Measurements from ENCODE around the gene SNX19. TPM values are rescaled to one million over a fixed set of nuclear protein-coding genes. Genes with fewer than 3 reads are reported as not detected.
A peak's percentile ranks its signal among the peaks of the same experiment; 100 is the strongest.

The SNX19 gene
- total and polyA plus RNA-seq, 5 donors, result 17.3 to 59.5 (median 44.9) TPM

- WGBS, result 89% methylated on average over 2 of the region's 2 CpGs
- H3K27ac ChIP-seq (ENCODE audit: low read length), result no peak overlapping the region
Observed at GRCh38 chr11:130890039-130890745, 26.1 kb downstream of the SNX19 start.

GRCh38 chr11:130888790-130889189 lies 27.5 kb downstream of the SNX19 start:
- no peak for ATAC-seq
- H3K4me1 ChIP-seq (ENCODE audit: control insufficient read depth, insufficient read depth, low read length), result peaks cover 6% of the 10 kb centered on the region
- WGBS, result 87% methylated on average over 3 of the region's 3 CpGs

More at GRCh38 chr11:130890039-130890745, 26.1 kb downstream of the SNX19 start:
- ATAC-seq, result no peak
- intact Hi-C loops (cut with DNase I), result loop anchor here (5.0 to 10.0 kb wide), 3 partner anchors 455 to 675 kb away; no protein-coding TSS in a partner anchor
- no peak for DNase-seq
- Histone ChIP-seq H3K4me1 (ENCODE audit: control insufficient read depth, insufficient read depth, low read length) (peaks cover 6% of the 10 kb centered on the region), H3K4me3 (ENCODE audit: low read length) (no peak overlapping the region), H3K9me3 (ENCODE audit: control insufficient read depth, low read length) (no peaks in the 10 kb centered on the region), H3K27me3 (ENCODE audit: control insufficient read depth, insufficient read depth) (no peaks in the 10 kb centered on the region)

GRCh38 chr11:130886704-130887103 lies 29.6 kb downstream of the SNX19 start:
- peak overlapping the region; percentile 73 for H3K27ac ChIP-seq (ENCODE audit: low read length)
- H3K4me1 ChIP-seq (ENCODE audit: control insufficient read depth, insufficient read depth, low read length), result peaks cover 6% of the 10 kb centered on the region
- ATAC-seq, result peak; percentile 38 to 84
- 55% methylated on average over 2 of the region's 2 CpGs for WGBS
- no peak overlapping the region for H3K4me3 ChIP-seq (ENCODE audit: low read length)
- no peak for DNase-seq
- intact Hi-C loops (cut with DNase I), result no loop called here
- no peaks in the 10 kb centered on the region for H3K27me3 ChIP-seq (ENCODE audit: control insufficient read depth, insufficient read depth)
- no peaks in the 10 kb centered on the region for H3K9me3 ChIP-seq (ENCODE audit: control insufficient read depth, low read length)

More at GRCh38 chr11:130888790-130889189, 27.5 kb downstream of the SNX19 start:
- H3K9me3 ChIP-seq (ENCODE audit: control insufficient read depth, low read length), result no peaks in the 10 kb centered on the region
- no peak for DNase-seq
- no peak overlapping the region for H3K4me3 ChIP-seq (ENCODE audit: low read length)
- intact Hi-C loops (cut with DNase I), result no loop called here
- H3K27ac ChIP-seq (ENCODE audit: low read length), result no peak overlapping the region
- no peaks in the 10 kb centered on the region for H3K27me3 ChIP-seq (ENCODE audit: control insufficient read depth, insufficient read depth)

GRCh38 chr11:130882138-130882551 lies 34.1 kb downstream of the SNX19 start:
- ATAC-seq (peak; percentile 43 to 86), DNase-seq (peak in 2 of 3 donors; percentile 59 to 70)
- Histone ChIP-seq H3K9me3 (ENCODE audit: control insufficient read depth, low read length) (no peaks in the 10 kb centered on the region), H3K27me3 (ENCODE audit: control insufficient read depth, insufficient read depth) (no peaks in the 10 kb centered on the region), H3K4me1 (ENCODE audit: control insufficient read depth, insufficient read depth, low read length) (peaks cover 3% of the 10 kb centered on the region), H3K4me3 (ENCODE audit: low read length) (no peak overlapping the region), H3K27ac (ENCODE audit: low read length) (peak overlapping the region; percentile 24)
- 39% methylated on average over 5 of the region's 5 CpGs for WGBS
- intact Hi-C loops (cut with DNase I), result no loop called here

GRCh38 chr11:130881475-130882137 lies 34.7 kb downstream of the SNX19 start:
- DNase-seq, result no peak
- H3K4me3 ChIP-seq (ENCODE audit: low read length), result no peak overlapping the region
- no peaks in the 10 kb centered on the region for H3K27me3 ChIP-seq (ENCODE audit: control insufficient read depth, insufficient read depth)
- intact Hi-C loops (cut with DNase I), result no loop called here
- no peaks in the 10 kb centered on the region for H3K9me3 ChIP-seq (ENCODE audit: control insufficient read depth, low read length)
- peaks cover under 1% of the 10 kb centered on the region for H3K4me1 ChIP-seq (ENCODE audit: control insufficient read depth, insufficient read depth, low read length)
- peak overlapping the region; percentile 24 for H3K27ac ChIP-seq (ENCODE audit: low read length)
- WGBS, result 82% methylated on average over 7 of the region's 7 CpGs
- ATAC-seq, result no peak

DNA sequence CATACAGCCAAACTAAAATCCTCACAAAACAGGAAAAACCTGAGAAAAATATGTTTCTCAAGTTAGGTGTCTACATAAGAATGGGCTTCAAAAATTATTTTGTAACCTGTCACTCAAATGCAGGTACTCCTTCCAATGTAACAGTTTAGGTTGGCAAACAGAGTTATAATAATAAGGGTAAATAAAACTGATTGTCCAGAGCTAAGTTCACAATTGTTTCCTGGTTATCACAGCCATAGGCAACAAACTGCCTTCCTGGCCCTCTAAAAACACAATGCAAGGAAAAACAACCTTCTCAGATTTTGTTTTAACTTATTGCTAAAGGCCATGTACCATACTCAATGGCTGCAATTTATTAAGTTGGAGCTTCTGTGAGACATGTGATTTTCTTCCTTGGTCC lies 36.4 kb downstream of the SNX19 start:
- intact Hi-C loops (cut with DNase I), result no loop called here
- DNase-seq (no peak), ATAC-seq (no peak)
- H3K27ac ChIP-seq (ENCODE audit: low read length), result no peak overlapping the region
- H3K27me3 ChIP-seq (ENCODE audit: control insufficient read depth, insufficient read depth), result no peaks in the 10 kb centered on the region
- no peaks in the 10 kb centered on the region for H3K4me1 ChIP-seq (ENCODE audit: control insufficient read depth, insufficient read depth, low read length)
- H3K4me3 ChIP-seq (ENCODE audit: low read length), result no peak overlapping the region
- H3K9me3 ChIP-seq (ENCODE audit: control insufficient read depth, low read length), result no peaks in the 10 kb centered on the region

DNA sequence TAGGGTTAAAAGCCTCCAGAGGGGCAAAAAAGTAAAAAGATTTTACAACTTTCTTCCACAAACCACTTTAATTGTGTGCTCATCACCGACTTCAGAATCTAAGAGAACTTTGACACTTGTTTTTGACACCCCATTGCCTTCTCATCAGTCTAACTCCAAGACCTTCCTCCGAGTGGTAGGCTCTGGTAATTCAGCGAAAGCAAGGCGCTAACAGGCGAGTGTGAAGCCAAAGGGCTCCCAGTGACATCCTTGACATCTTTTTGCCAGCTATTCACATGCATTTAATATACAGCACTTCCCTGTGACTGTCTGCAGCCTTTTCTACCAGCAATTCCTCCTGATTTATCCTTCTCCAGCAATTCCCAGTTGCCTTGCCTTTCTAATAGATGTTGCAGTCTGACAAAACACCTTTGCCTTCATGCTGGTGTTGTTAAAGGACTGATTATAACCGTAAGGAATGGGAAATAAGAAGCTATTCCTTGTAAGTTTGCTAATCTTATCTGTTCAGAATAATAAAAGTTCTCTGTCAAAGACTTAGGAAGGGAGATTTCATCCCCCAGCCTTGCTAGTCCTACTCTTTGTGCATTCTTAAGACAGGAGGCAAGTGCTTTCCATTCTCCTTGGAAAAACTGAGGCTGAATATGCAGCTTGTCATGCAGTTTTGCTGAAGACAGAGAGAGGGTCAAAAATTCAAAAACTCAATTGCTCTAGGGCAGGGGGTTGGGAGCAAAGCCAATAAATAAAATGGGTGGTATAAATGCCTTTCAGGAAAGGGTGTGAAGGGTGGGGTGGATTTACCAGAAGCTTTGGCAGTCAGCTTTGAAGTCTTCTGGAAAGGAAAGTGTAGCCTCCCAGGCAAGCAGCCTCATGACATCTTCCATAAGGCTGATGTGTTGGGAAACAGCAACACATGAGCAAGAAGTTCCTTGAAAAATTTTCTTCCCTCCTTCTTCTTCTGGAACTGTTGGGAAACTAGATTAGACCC lies 39.1 kb downstream of the SNX19 start:
- intact Hi-C loops (cut with DNase I), result no loop called here
- Histone ChIP-seq H3K27me3 (ENCODE audit: control insufficient read depth, insufficient read depth) (no peaks in the 10 kb centered on the region), H3K4me1 (ENCODE audit: control insufficient read depth, insufficient read depth, low read length) (peaks cover 3% of the 10 kb centered on the region), H3K27ac (ENCODE audit: low read length) (peak overlapping the region; percentile 43), H3K4me3 (ENCODE audit: low read length) (no peak overlapping the region), H3K9me3 (ENCODE audit: control insufficient read depth, low read length) (no peaks in the 10 kb centered on the region)
- ATAC-seq, result peak; percentile 55 to 93
- 66% methylated on average over 6 of the region's 6 CpGs for WGBS
- no peak for DNase-seq

DNA sequence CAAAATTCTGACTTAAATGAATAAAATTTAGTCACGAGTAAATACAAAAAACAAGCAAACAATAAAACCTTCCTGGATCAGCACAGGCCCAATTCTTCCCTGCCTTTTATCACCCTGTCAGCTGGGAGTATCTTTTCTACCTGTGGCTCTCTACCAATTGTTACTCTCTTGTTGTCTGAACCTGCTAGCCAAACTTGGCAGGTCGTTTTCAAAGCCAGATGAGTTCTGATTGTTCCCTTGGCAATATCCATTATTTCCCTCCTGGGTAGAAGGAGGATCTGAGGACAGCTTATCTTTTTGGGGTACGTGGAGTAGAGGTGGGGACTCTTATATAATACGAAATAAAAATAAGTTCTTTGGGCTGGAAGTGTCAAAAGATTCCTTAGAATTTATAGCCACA lies 40.2 kb downstream of the SNX19 start:
- DNase-seq, result no peak
- WGBS, result 56% methylated on average over 4 of the region's 4 CpGs
- Histone ChIP-seq H3K27ac (ENCODE audit: low read length) (no peak overlapping the region), H3K4me3 (ENCODE audit: low read length) (no peak overlapping the region), H3K27me3 (ENCODE audit: control insufficient read depth, insufficient read depth) (no peaks in the 10 kb centered on the region), H3K4me1 (ENCODE audit: control insufficient read depth, insufficient read depth, low read length) (peaks cover 7% of the 10 kb centered on the region), H3K9me3 (ENCODE audit: control insufficient read depth, low read length) (no peaks in the 10 kb centered on the region)
- no peak for ATAC-seq
- intact Hi-C loops (cut with DNase I), result no loop called here

GRCh38 chr11:130874955-130875531 lies 41.2 kb downstream of the SNX19 start:
- DNase-seq, result no peak
- WGBS, result 85% methylated on average over 7 of the region's 7 CpGs
- intact Hi-C loops (cut with DNase I), result no loop called here
- no peaks in the 10 kb centered on the region for H3K9me3 ChIP-seq (ENCODE audit: control insufficient read depth, low read length)
- peaks cover 7% of the 10 kb centered on the region for H3K4me1 ChIP-seq (ENCODE audit: control insufficient read depth, insufficient read depth, low read length)
- H3K27me3 ChIP-seq (ENCODE audit: control insufficient read depth, insufficient read depth), result no peaks in the 10 kb centered on the region
- no peak overlapping the region for H3K27ac ChIP-seq (ENCODE audit: low read length)
- ATAC-seq, result no peak
- no peak overlapping the region for H3K4me3 ChIP-seq (ENCODE audit: low read length)

- no peak for DNase-seq
- WGBS, result 41% methylated on average over 1 of the region's 1 CpG
- intact Hi-C loops (cut with DNase I), result no loop called here
- Histone ChIP-seq H3K4me3 (ENCODE audit: low read length) (no peak overlapping the region), H3K4me1 (ENCODE audit: control insufficient read depth, insufficient read depth, low read length) (peaks cover 7% of the 10 kb centered on the region), H3K27ac (ENCODE audit: low read length) (no peak overlapping the region), H3K27me3 (ENCODE audit: control insufficient read depth, insufficient read depth) (no peaks in the 10 kb centered on the region), H3K9me3 (ENCODE audit: control insufficient read depth, low read length) (no peaks in the 10 kb centered on the region)
- peak in 1 of 2 donors; percentile 5 for ATAC-seq
Observed at GRCh38 chr11:130874396-130874795, 41.9 kb downstream of the SNX19 start.
